Parathyroid adenoma (tissue), 2 donors: ENCODE results near the gene SIAH3.

Experiments used
- H2AFZ ChIP-seq: fragments of 300-600 bp; sonication (generic); one replicate; pipeline ENCODE4 v1.7.0; 2017; ENCODE audit warnings: antibody characterized with exemption, mild to moderate bottlenecking
- H3K27ac ChIP-seq: fragments of 300-600 bp; sonication (generic); one replicate; pipeline ENCODE4 v1.7.0; 2017
- H3K27me3 ChIP-seq: fragments of 300-600 bp; sonication (generic); one replicate; pipeline ENCODE4 v1.7.0; 2017; ENCODE audit warnings: low read length; ENCODE audit not compliant: control insufficient read depth, insufficient read depth
- H3K36me3 ChIP-seq: fragments of 300-600 bp; sonication (generic); one replicate; pipeline ENCODE4 v1.7.0; 2017; ENCODE audit warnings: low read length; ENCODE audit not compliant: control insufficient read depth, insufficient read depth
- H3K4me1 ChIP-seq: fragments of 300-600 bp; sonication (generic); one replicate; pipeline ENCODE4 v1.7.0; 2017; ENCODE audit warnings: control low read depth
- H3K4me2 ChIP-seq: fragments of 300-600 bp; sonication (generic); one replicate; pipeline ENCODE4 v1.7.0; 2017; ENCODE audit warnings: low read length
- H3K4me3 ChIP-seq: fragments of 300-600 bp; sonication (generic); one replicate; pipeline ENCODE4 v1.7.0; 2017; ENCODE audit warnings: low read depth, low read length
- H3K79me2 ChIP-seq: fragments of 300-600 bp; sonication (generic); one replicate; pipeline ENCODE4 v1.7.0; 2017; ENCODE audit warnings: control low read depth
- H3K9ac ChIP-seq: fragments of 300-600 bp; sonication (generic); one replicate; pipeline ENCODE4 v1.7.0; 2017; ENCODE audit warnings: mild to moderate bottlenecking
- H3K9me3 ChIP-seq: fragments of 300-600 bp; sonication (generic); one replicate; pipeline ENCODE4 v1.7.0; 2017; ENCODE audit warnings: low read length; ENCODE audit not compliant: control insufficient read depth
- TF ChIP-seq, protein P1 (sequence below): fragments of 300-600 bp; sonication (generic); IDR thresholded peaks from one replicate; pipeline ENCODE4 v1.7.0; 2017; ENCODE audit warnings: antibody characterized with exemption, mild to moderate bottlenecking
- donor health status: primary hyperparathyroidism.

The SIAH3 gene

GRCh38 chr13:45812695-45813372 is 38.7 kb downstream of the SIAH3 start:
- no peak overlapping the region for H2AFZ ChIP-seq
- H3K4me1 ChIP-seq, result no peaks in the 10 kb centered on the region
- H3K27me3 ChIP-seq, result no peaks in the 10 kb centered on the region
- H3K79me2 ChIP-seq, result no peaks in the 10 kb centered on the region
- H3K9me3 ChIP-seq, result no peaks in the 10 kb centered on the region
- H3K27ac ChIP-seq, result no peak overlapping the region
- H3K36me3 ChIP-seq, result no peaks in the 10 kb centered on the region
- no peak overlapping the region for H3K4me2 ChIP-seq
- no peak overlapping the region for H3K9ac ChIP-seq
- H3K4me3 ChIP-seq, result no peak overlapping the region
- TF ChIP-seq, protein P1, sequence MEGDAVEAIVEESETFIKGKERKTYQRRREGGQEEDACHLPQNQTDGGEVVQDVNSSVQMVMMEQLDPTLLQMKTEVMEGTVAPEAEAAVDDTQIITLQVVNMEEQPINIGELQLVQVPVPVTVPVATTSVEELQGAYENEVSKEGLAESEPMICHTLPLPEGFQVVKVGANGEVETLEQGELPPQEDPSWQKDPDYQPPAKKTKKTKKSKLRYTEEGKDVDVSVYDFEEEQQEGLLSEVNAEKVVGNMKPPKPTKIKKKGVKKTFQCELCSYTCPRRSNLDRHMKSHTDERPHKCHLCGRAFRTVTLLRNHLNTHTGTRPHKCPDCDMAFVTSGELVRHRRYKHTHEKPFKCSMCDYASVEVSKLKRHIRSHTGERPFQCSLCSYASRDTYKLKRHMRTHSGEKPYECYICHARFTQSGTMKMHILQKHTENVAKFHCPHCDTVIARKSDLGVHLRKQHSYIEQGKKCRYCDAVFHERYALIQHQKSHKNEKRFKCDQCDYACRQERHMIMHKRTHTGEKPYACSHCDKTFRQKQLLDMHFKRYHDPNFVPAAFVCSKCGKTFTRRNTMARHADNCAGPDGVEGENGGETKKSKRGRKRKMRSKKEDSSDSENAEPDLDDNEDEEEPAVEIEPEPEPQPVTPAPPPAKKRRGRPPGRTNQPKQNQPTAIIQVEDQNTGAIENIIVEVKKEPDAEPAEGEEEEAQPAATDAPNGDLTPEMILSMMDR, result no peak

DNA sequence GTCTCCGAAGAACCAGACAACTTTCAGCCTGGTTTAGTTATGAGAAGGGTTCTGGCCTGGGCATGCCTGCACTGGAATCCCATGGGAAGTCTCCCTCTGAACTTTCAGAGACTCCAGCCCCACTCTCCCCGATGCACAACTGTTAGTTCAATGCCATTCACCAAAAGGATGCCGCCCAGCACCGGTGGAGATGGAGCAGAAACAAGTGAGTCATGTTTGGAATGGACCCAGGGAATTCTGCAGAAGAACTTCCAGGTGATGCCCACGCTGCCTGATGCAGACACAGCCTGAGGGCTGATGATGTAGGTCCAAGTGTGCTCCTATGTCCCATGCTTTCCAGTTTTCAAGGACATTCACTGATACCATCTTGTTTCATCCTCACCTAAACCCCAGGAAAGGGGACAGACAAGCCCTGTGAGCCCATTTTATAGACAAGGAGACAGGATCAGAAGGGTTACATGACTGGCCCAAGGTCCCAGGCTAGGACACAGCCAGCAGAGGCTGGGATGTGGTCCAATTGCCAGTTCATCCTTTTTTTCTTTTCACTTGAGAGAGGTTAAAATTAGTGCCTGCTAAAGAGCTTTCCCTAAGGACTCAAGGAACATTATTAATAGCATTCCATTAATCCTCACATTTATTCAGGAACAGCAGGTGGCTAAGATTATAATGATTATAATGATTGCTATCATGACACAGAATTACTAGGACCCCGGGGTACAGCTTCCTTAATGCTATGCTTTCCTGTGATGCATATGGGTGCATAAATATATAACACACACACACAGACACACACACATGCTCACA is 39.5 kb downstream of the SIAH3 start:
- Histone ChIP-seq H3K36me3 (no peaks in the 10 kb centered on the region), H3K4me1 (no peaks in the 10 kb centered on the region), H2AFZ (no peak overlapping the region), H3K79me2 (no peaks in the 10 kb centered on the region), H3K4me3 (no peak overlapping the region), H3K4me2 (no peak overlapping the region), H3K9me3 (no peaks in the 10 kb centered on the region), H3K27me3 (no peaks in the 10 kb centered on the region), H3K9ac (no peak overlapping the region), H3K27ac (no peak overlapping the region)
- TF ChIP-seq, protein P1, result no peak

DNA sequence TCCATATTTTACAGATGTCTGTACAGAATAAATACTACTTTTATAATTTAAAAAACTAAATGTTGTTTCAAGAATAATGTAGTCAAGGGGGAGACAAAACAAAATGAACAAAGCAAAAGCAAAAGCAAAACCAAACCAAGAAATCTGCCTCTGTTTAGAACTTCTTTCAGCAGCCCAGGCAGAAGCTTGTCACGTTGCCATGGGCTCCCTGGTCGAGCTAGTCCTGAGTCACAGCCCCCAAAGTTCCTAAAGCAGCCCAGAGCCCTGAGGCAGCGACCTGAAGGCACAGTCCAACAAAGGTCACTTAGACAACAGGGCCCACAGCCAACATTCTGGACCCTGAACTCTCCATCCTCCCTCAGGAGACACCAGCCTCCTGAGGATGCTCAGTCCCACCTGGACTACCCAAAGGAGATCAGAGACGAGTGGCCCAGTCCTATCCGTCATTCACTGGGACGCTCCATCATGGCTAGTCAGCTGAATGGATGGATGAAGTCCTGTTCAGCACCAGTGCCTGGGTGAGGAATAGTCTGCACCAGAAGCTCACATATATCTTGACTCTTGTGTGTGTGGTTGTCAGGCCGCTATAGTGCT is 41.7 kb downstream of the SIAH3 start:
- no peaks in the 10 kb centered on the region for H3K79me2 ChIP-seq
- no peak overlapping the region for H3K27ac ChIP-seq
- no peaks in the 10 kb centered on the region for H3K27me3 ChIP-seq
- no peaks in the 10 kb centered on the region for H3K4me1 ChIP-seq
- TF ChIP-seq, protein P1, result no peak
- H2AFZ ChIP-seq, result no peak overlapping the region
- no peaks in the 10 kb centered on the region for H3K9me3 ChIP-seq
- no peak overlapping the region for H3K9ac ChIP-seq
- H3K4me3 ChIP-seq, result no peak overlapping the region
- no peaks in the 10 kb centered on the region for H3K36me3 ChIP-seq
- H3K4me2 ChIP-seq, result no peak overlapping the region

DNA sequence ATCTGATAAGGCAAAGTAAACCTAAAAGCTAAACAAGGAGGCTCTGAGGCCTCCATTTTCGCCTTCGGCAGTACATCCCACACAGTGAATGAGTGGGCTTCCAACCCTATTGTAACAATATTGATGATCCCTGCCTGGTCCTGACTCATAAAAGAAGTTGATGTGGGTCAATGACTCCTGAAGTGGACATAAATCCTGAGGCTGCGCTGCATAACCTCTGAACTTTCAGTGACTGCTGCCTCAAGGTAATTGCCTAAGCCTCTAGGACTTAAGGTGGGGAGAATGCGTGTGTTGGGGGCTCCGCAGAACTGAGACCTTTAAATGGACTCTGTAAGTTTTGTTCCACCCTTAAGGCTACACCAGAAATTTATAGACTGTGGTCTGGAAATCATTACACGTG is 42.6 kb downstream of the SIAH3 start:
- no peak overlapping the region for H3K9ac ChIP-seq
- H3K4me2 ChIP-seq, result no peak overlapping the region
- no peak overlapping the region for H3K4me3 ChIP-seq
- H2AFZ ChIP-seq, result no peak overlapping the region
- no peak overlapping the region for H3K27ac ChIP-seq
- TF ChIP-seq, protein P1, result no peak
- no peaks in the 10 kb centered on the region for H3K79me2 ChIP-seq
- no peaks in the 10 kb centered on the region for H3K4me1 ChIP-seq
- no peaks in the 10 kb centered on the region for H3K36me3 ChIP-seq
- no peaks in the 10 kb centered on the region for H3K9me3 ChIP-seq
- H3K27me3 ChIP-seq, result no peaks in the 10 kb centered on the region
